ENCODE results near the gene IL22RA1.

The IL22RA1 gene

DNA sequence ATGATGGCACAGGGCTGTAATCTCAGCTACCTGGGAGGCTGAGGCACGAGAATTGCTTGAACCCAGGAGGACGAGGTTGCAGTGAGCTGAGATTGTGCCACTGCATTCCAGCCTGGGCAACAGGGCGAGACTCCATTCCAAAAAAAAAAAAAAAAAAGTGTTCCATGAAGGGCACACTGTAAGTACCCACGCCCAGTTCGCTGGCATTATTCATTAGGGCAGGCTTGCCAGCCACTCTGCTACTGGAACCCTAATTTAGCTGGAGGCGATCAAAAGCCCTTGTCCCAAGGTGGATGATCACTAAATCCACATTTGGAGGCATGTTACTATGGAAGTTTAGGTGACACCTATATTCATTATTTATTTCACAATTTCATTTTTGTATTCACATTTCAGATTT is 39.1 kb upstream of the IL22RA1 start:
- no peak overlapping the region for H2AFZ ChIP-seq (ENCODE audit: low read depth)
- H3K36me3 ChIP-seq (ENCODE audit: insufficient read depth) = no peaks in the 10 kb centered on the region
- H4K20me1 ChIP-seq (ENCODE audit: insufficient read depth) = no peaks in the 10 kb centered on the region
- H3K9ac ChIP-seq = no peak overlapping the region
- TF ChIP-seq, protein P1, sequence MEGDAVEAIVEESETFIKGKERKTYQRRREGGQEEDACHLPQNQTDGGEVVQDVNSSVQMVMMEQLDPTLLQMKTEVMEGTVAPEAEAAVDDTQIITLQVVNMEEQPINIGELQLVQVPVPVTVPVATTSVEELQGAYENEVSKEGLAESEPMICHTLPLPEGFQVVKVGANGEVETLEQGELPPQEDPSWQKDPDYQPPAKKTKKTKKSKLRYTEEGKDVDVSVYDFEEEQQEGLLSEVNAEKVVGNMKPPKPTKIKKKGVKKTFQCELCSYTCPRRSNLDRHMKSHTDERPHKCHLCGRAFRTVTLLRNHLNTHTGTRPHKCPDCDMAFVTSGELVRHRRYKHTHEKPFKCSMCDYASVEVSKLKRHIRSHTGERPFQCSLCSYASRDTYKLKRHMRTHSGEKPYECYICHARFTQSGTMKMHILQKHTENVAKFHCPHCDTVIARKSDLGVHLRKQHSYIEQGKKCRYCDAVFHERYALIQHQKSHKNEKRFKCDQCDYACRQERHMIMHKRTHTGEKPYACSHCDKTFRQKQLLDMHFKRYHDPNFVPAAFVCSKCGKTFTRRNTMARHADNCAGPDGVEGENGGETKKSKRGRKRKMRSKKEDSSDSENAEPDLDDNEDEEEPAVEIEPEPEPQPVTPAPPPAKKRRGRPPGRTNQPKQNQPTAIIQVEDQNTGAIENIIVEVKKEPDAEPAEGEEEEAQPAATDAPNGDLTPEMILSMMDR (conservative IDR thresholded peaks at IDR 0.05; ENCODE audit: low read depth, low read length) = no peak
- H3K4me1 ChIP-seq (ENCODE audit: low read depth, poor library complexity, severe bottlenecking) = peaks cover 18% of the 10 kb centered on the region
- H3K4me2 ChIP-seq = no peak overlapping the region
- no peak overlapping the region for H3K27ac ChIP-seq
- no peak overlapping the region for H3K4me3 ChIP-seq (IDR thresholded peaks at IDR 0.05; ENCODE audit: insufficient read depth, low read depth, low read length)
- H3K79me2 ChIP-seq (ENCODE audit: insufficient read depth, low read depth) = peaks cover 35% of the 10 kb centered on the region; the same call in 1 of the 2 replicates
- H3K27me3 ChIP-seq (ENCODE audit: insufficient read depth, low read depth) = no peaks in the 10 kb centered on the region

DNA sequence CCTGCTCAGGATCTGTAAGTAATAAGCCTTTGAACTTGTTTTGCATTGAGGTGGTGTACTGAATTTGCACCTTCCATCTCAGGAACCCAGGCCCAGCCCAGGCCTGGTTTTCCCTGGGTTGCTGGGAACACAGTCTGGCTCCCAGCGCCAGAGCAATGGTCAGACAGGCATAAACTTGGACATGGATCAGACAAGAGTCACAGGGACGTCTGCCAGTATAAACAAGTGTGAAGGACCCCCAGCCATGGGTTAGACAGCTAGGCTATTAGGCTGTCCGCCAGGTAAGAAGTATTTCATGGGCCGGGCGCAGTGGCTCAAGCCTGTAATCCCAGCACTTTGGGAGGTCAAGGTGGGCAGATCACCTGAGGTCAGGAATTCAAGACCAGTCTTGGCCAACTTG is 38.7 kb upstream of the IL22RA1 start:
- H3K27ac ChIP-seq = no peak overlapping the region
- H3K4me1 ChIP-seq (ENCODE audit: low read depth, poor library complexity, severe bottlenecking) = peaks cover 17% of the 10 kb centered on the region
- H3K4me2 ChIP-seq = no peak overlapping the region
- TF ChIP-seq, protein P1 (conservative IDR thresholded peaks at IDR 0.05; ENCODE audit: low read depth, low read length) = no peak
- no peaks in the 10 kb centered on the region for H4K20me1 ChIP-seq (ENCODE audit: insufficient read depth)
- H3K27me3 ChIP-seq (ENCODE audit: insufficient read depth, low read depth) = no peaks in the 10 kb centered on the region
- no peak overlapping the region for H2AFZ ChIP-seq (ENCODE audit: low read depth)
- H3K9ac ChIP-seq = no peak overlapping the region
- no peaks in the 10 kb centered on the region for H3K36me3 ChIP-seq (ENCODE audit: insufficient read depth)
- H3K4me3 ChIP-seq (IDR thresholded peaks at IDR 0.05; ENCODE audit: insufficient read depth, low read depth, low read length) = no peak overlapping the region
- H3K79me2 ChIP-seq (ENCODE audit: insufficient read depth, low read depth) = peaks cover 35% of the 10 kb centered on the region; the same call in 1 of the 2 replicates

DNA sequence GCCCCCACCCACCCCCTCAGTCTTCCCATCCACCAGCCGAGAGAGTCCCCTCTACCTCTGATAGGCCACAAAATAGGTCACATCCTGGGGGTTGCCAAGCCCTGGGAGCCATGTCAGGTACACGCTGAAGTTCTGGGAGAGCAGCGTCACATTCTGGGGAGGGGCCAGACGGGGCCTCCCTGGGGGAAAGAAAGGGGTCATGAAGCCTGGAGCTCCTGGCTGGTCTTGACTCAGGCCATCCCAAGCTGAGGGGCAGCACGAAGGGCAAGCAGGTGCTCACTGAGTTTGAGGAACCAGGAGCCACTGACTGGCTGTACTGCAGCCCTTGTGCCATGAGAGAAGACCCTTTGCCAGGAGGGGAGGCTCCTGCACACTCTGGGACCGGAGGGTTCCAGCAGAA is 37.7 kb upstream of the IL22RA1 start:
- H3K27me3 ChIP-seq (ENCODE audit: insufficient read depth, low read depth) = no peaks in the 10 kb centered on the region
- H4K20me1 ChIP-seq (ENCODE audit: insufficient read depth) = no peaks in the 10 kb centered on the region
- no peak overlapping the region for H3K4me3 ChIP-seq (IDR thresholded peaks at IDR 0.05; ENCODE audit: insufficient read depth, low read depth, low read length)
- no peaks in the 10 kb centered on the region for H3K36me3 ChIP-seq (ENCODE audit: insufficient read depth)
- H3K4me2 ChIP-seq = no peak overlapping the region
- H3K4me1 ChIP-seq (ENCODE audit: low read depth, poor library complexity, severe bottlenecking) = peaks cover 9% of the 10 kb centered on the region
- no peak overlapping the region for H2AFZ ChIP-seq (ENCODE audit: low read depth)
- TF ChIP-seq, protein P1 (conservative IDR thresholded peaks at IDR 0.05; ENCODE audit: low read depth, low read length) = no peak
- peaks cover 33% of the 10 kb centered on the region; the same call in 1 of the 2 replicates for H3K79me2 ChIP-seq (ENCODE audit: insufficient read depth, low read depth)
- no peak overlapping the region for H3K27ac ChIP-seq
- H3K9ac ChIP-seq = no peak overlapping the region

DNA sequence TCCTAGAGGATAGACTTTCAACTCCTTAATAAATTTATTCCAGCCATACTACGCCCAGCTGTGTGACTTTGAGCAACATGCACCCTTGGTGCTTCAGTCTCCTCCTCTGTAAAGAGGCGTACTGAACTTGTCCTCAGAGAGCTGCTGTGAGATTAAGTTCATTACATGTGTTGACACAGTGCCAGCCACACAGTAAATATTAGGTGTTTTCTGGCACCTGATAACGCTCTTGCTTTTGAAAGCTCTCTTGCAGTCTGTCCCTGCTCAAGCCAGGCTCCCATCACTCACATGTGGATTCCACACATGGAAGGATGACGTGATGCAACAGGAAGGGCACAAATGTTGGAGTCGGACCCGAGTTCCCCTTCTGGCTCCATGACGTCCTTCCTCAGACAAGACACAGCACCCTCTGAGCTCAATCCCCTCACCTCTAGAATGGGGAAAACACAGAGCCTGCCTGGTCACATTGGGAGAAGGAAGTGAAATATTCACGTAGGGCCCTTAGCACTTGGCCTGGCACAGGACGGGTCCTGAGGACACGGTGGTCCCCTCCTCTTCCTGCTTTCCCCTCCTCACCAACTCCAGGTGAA is 36.4 kb upstream of the IL22RA1 start:
- TF ChIP-seq, protein P1 (conservative IDR thresholded peaks at IDR 0.05; ENCODE audit: low read depth, low read length) = no peak

More for the DNA sequence above, 36.4 kb upstream of the IL22RA1 start:
- no peak overlapping the region for H2AFZ ChIP-seq (ENCODE audit: low read depth)
- H4K20me1 ChIP-seq (ENCODE audit: insufficient read depth) = no peaks in the 10 kb centered on the region
- no peak overlapping the region for H3K4me2 ChIP-seq
- H3K27me3 ChIP-seq (ENCODE audit: insufficient read depth, low read depth) = no peaks in the 10 kb centered on the region
- no peak overlapping the region for H3K9ac ChIP-seq
- H3K79me2 ChIP-seq (ENCODE audit: insufficient read depth, low read depth) = peaks cover 23% of the 10 kb centered on the region; the same call in 1 of the 2 replicates
- H3K27ac ChIP-seq = no peak overlapping the region
- peaks cover 2% of the 10 kb centered on the region for H3K4me1 ChIP-seq (ENCODE audit: low read depth, poor library complexity, severe bottlenecking)
- no peak overlapping the region for H3K4me3 ChIP-seq (IDR thresholded peaks at IDR 0.05; ENCODE audit: insufficient read depth, low read depth, low read length)
- H3K36me3 ChIP-seq (ENCODE audit: insufficient read depth) = no peaks in the 10 kb centered on the region

Measured in KMS-11 (cell line).